Neural cell (in vitro differentiated cells): ENCODE measurements around the gene FFAR2. TPM values are rescaled to one million over a fixed set of nuclear protein-coding genes. Genes with fewer than 3 reads are reported as not detected.

Source experiments
- H2AFZ ChIP-seq: fragments of 200-600, 300-800 bp; sonication (generic), shearing (Covaris generic); 2 replicates; pipeline ENCODE4 v1.6.0; 2014; ENCODE audit warnings: low read depth, mild to moderate bottlenecking, antibody characterized with exemption, low read length, moderate library complexity
- H3F3A ChIP-seq: fragments of 200-600 bp; shearing (Covaris generic); 2 replicates; pipeline ENCODE4 v1.6.1; 2016; ENCODE audit warnings: mild to moderate bottlenecking, moderate library complexity, mixed read lengths, antibody characterized with exemption, low read length; ENCODE audit not compliant: insufficient read depth, poor library complexity, severe bottlenecking
- H3K27ac ChIP-seq: fragments of 200-600, 300-800 bp; sonication (generic), shearing (Covaris generic); 2 replicates; pipeline ENCODE4 v1.5.1; 2014; ENCODE audit warnings: mild to moderate bottlenecking, low read length, moderate library complexity
- H3K27me3 ChIP-seq: fragments of 300-800, 200-600 bp; sonication (generic), shearing (Covaris generic); 2 replicates; pipeline ENCODE4 v1.6.0; 2014; ENCODE audit warnings: mild to moderate bottlenecking, low read depth, low read length, moderate library complexity; ENCODE audit not compliant: insufficient read depth
- H3K36me3 ChIP-seq: fragments of 300-800, 200-600 bp; sonication (generic), shearing (Covaris generic); 2 replicates; pipeline ENCODE4 v1.5.1; 2014; ENCODE audit warnings: mild to moderate bottlenecking, antibody characterized with exemption, low read length, moderate library complexity; ENCODE audit not compliant: insufficient read depth
- H3K4me2 ChIP-seq: fragments of 300-800, 200-600 bp; sonication (generic), shearing (Covaris generic); 2 replicates; pipeline ENCODE4 v1.6.0; 2014; ENCODE audit warnings: mild to moderate bottlenecking, low read length
- H3K4me3 ChIP-seq: fragments of 300-800, 200-600 bp; sonication (generic), shearing (Covaris generic); 2 replicates; pipeline ENCODE4 v1.5.1; 2014; ENCODE audit warnings: mild to moderate bottlenecking, low read length, moderate library complexity
- H3K79me2 ChIP-seq: fragments of 200-600 bp; shearing (Covaris generic); replicated peaks from 2 replicates; pipeline ENCODE4 v1.6.0; 2014; ENCODE audit warnings: mild to moderate bottlenecking, low read length, moderate library complexity; ENCODE audit not compliant: insufficient read depth
- H3K9ac ChIP-seq: fragments of 300-800, 200-600 bp; sonication (generic), shearing (Covaris generic); 2 replicates; pipeline ENCODE4 v1.6.1; 2016; ENCODE audit warnings: mild to moderate bottlenecking, low read length, mixed read lengths
- H3K9me2 ChIP-seq: fragments of 200-600 bp; shearing (Covaris generic); 2 replicates; pipeline ENCODE4 v1.6.1; 2016; ENCODE audit warnings: mild to moderate bottlenecking, low read length, mixed read lengths; ENCODE audit not compliant: insufficient read depth
- H3K9me3 ChIP-seq: fragments of 200-600, 300-800 bp; sonication (generic), shearing (Covaris generic); 2 replicates; pipeline ENCODE4 v1.6.1; 2016; ENCODE audit warnings: mild to moderate bottlenecking, mixed run types, low read length, moderate library complexity, mixed read lengths
- H4K20me1 ChIP-seq: fragments of 200-600 bp; shearing (Covaris generic); 2 replicates; pipeline ENCODE4 v1.6.1; 2016; ENCODE audit warnings: mild to moderate bottlenecking, mixed run types; ENCODE audit not compliant: insufficient read depth
- CTCF ChIP-seq: fragments of 450-650 bp; IDR thresholded peaks from 2 replicates; pipeline ENCODE4 v1.5.1; 2014; ENCODE audit warnings: antibody characterized with exemption, mild to moderate bottlenecking, moderate library complexity; ENCODE audit not compliant: poor library complexity, severe bottlenecking
- EP300 ChIP-seq: fragments of 450-650 bp; conservative IDR thresholded peaks from 2 replicates; pipeline ENCODE4 v1.6.1; 2014; ENCODE audit warnings: antibody characterized with exemption, mild to moderate bottlenecking, moderate library complexity; ENCODE audit not compliant: poor library complexity, severe bottlenecking
- EZH2 ChIP-seq: fragments of 200-600, 300-800 bp; shearing (Covaris generic), sonication (generic); IDR thresholded peaks from 2 replicates; pipeline ENCODE4 v1.6.1; 2014; ENCODE audit warnings: antibody characterized with exemption, low read length, borderline replicate concordance, mild to moderate bottlenecking; ENCODE audit not compliant: insufficient read depth, poor library complexity, severe bottlenecking
- MXI1 ChIP-seq: fragments of 450-650 bp; conservative IDR thresholded peaks from 2 replicates; pipeline ENCODE4 v1.6.1; 2014; ENCODE audit warnings: antibody characterized with exemption, mild to moderate bottlenecking; ENCODE audit not compliant: poor library complexity, severe bottlenecking
- POLR2AphosphoS5 ChIP-seq: IDR thresholded peaks from 2 replicates; pipeline ENCODE4 v1.6.1; 2012
- RAD21 ChIP-seq: fragments of 450-650 bp; conservative IDR thresholded peaks from 2 replicates; pipeline ENCODE4 v1.6.1; 2014; ENCODE audit warnings: antibody characterized with exemption, mild to moderate bottlenecking, moderate library complexity
- SMC3 ChIP-seq: fragments of 450-650 bp; conservative IDR thresholded peaks from 2 replicates; pipeline ENCODE4 v1.6.1; 2014; ENCODE audit warnings: antibody characterized with exemption, mild to moderate bottlenecking, moderate library complexity; ENCODE audit not compliant: poor library complexity
- TAF1 ChIP-seq: IDR thresholded peaks from 2 replicates; pipeline ENCODE4 v1.6.1; 2012; ENCODE audit warnings: low read depth
- polyA plus RNA-seq: library from polyadenylated mRNA; depleted of rRNA; stranded (reverse); fragments of >200 nt; gene quantifications from 2 replicates; pipeline ENCODE4 v1.2.3, GENCODE V29; 2014
- TF ChIP-seq, protein P1 (sequence below): IDR thresholded peaks from 2 replicates; pipeline ENCODE4 v1.6.1; 2012; ENCODE audit warnings: borderline replicate concordance

Gene FFAR2
- polyA plus RNA-seq, 1 donor from 2014 or later = not detected

DNA sequence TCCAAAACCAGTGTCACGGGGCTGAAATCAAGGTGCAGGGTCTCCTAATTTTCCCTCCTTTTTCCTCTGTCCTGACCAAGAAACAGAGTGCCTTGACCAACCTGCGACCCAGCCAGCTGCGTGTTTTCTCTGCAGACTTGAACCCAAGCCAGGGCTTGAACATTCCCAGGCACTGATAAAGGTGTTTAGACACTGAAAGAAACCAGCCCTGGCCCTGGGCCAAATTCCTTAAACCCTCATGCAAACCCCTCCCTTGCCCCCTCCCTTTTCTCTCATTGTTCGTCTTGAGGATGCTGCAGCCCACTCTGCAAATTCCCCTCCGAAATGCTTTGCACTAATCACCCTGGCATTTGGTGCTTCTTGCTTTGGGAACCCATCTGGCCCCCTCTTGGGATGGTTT lies 9.5 kb upstream of the FFAR2 start:
- Histone ChIP-seq H3K9me2 (no peaks in the 10 kb centered on the region), H3F3A (no peaks in the 10 kb centered on the region), H3K27me3 (no peaks in the 10 kb centered on the region), H3K9me3 (no peaks in the 10 kb centered on the region), H3K36me3 (no peaks in the 10 kb centered on the region), H3K9ac (no peak overlapping the region), H3K4me3 (no peak overlapping the region), H2AFZ (no peak overlapping the region), H3K4me2 (no peak overlapping the region), H3K79me2 (no peaks in the 10 kb centered on the region), H3K27ac (no peak overlapping the region), H4K20me1 (no peaks in the 10 kb centered on the region)
- TF ChIP-seq, protein P1, sequence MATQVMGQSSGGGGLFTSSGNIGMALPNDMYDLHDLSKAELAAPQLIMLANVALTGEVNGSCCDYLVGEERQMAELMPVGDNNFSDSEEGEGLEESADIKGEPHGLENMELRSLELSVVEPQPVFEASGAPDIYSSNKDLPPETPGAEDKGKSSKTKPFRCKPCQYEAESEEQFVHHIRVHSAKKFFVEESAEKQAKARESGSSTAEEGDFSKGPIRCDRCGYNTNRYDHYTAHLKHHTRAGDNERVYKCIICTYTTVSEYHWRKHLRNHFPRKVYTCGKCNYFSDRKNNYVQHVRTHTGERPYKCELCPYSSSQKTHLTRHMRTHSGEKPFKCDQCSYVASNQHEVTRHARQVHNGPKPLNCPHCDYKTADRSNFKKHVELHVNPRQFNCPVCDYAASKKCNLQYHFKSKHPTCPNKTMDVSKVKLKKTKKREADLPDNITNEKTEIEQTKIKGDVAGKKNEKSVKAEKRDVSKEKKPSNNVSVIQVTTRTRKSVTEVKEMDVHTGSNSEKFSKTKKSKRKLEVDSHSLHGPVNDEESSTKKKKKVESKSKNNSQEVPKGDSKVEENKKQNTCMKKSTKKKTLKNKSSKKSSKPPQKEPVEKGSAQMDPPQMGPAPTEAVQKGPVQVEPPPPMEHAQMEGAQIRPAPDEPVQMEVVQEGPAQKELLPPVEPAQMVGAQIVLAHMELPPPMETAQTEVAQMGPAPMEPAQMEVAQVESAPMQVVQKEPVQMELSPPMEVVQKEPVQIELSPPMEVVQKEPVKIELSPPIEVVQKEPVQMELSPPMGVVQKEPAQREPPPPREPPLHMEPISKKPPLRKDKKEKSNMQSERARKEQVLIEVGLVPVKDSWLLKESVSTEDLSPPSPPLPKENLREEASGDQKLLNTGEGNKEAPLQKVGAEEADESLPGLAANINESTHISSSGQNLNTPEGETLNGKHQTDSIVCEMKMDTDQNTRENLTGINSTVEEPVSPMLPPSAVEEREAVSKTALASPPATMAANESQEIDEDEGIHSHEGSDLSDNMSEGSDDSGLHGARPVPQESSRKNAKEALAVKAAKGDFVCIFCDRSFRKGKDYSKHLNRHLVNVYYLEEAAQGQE = no peak
- no peak for TF ChIP-seq MXI1

DNA sequence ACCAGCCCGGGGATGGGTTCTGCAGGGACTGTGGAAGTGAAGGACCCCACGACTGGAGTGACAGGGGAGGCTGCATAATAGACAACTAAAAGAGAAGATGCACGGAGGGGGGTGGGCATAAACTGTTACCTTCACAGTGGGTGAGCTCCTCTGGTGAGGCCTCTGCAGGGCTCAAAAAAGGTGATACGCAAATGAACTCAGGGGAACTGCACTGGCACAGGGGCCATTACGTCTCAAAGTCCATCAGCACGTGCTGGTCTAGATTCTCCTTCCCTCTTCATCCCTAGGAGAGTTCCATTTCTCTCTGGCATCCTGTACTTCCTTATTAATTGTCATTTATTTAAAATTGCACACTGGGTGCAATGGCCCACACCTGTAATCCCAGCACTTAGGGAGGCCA lies 8.1 kb upstream of the FFAR2 start:
- Histone ChIP-seq H3K27me3 (no peaks in the 10 kb centered on the region), H3K9ac (no peak overlapping the region), H3K79me2 (no peaks in the 10 kb centered on the region), H3K9me2 (no peaks in the 10 kb centered on the region), H3K4me2 (no peak overlapping the region), H3F3A (no peaks in the 10 kb centered on the region), H3K27ac (no peak overlapping the region), H3K36me3 (no peaks in the 10 kb centered on the region), H4K20me1 (no peaks in the 10 kb centered on the region), H2AFZ (no peak overlapping the region), H3K9me3 (no peaks in the 10 kb centered on the region), H3K4me3 (no peak overlapping the region)
- TF ChIP-seq, protein P1 = no peak
- TF ChIP-seq POLR2AphosphoS5 (no peak), RAD21 (no peak), SMC3 (no peak), CTCF (no peak), TAF1 (no peak), EZH2 (no peak), EP300 (no peak), MXI1 (no peak)
